HCT116 (cell line): Measurements from ENCODE around the gene HCAR1. TPM values are rescaled to one million over a fixed set of nuclear protein-coding genes. Genes with fewer than 3 reads are reported as not detected.
A peak's percentile ranks its signal among the peaks of the same experiment; 100 is the strongest.

Experiments used
- ATAC-seq: fragments of 200-7000 bp; cut with Tn5 transposase; 2 replicates; pipeline ENCODE4 v1.9.1; 2020; ENCODE audit warnings: mild to moderate bottlenecking, moderate library complexity
- BruUV-seq: library from RNA; stranded (reverse); fragments of 400-500 nt; replicated peaks from 2 replicates; lab custom pipeline; 2021; lab: Mats Ljungman, UMichigan
- CTCF ChIA-PET: fragments of 300-600 bp; sonication (Branson Sonifier 250); formaldehyde crosslinking; loops from one replicate; lab custom pipeline; 2021; ENCODE audit warnings: antibody characterized with exemption; lab: Charles Lee
- POLR2A ChIA-PET: fragments of 300-600, 350-600 bp; sonication (Branson Sonifier 250); formaldehyde crosslinking; loops from one replicate; lab custom pipeline; 2021; ENCODE audit warnings: antibody characterized with exemption; lab: Charles Lee
- RAD21 ChIA-PET, 2 experiments: fragments of 300-600 bp; sonication (Branson Sonifier 250); formaldehyde crosslinking; loops; one replicate each; lab custom pipeline; 2023; ENCODE audit warnings: low total read pairs in 2 of 2; ENCODE audit not compliant: uncharacterized antibody in 2 of 2, unreplicated experiment in 2 of 2, low non-redundant PET in 1 of 2; lab: Charles Lee
- DNase-seq: peaks from one replicate; pipeline ENCODE4 v3.0.0-alpha.2; 2010; ENCODE audit warnings: low read depth, low spot score
- H2AFZ ChIP-seq: fragments of 200-600 bp; shearing (Covaris generic), sonication (generic); 2 replicates; pipeline ENCODE4 v1.6.1; 2017; ENCODE audit warnings: low read depth, mixed run types, mixed read lengths, antibody characterized with exemption, low read length; ENCODE audit not compliant: poor library complexity, severe bottlenecking
- H3K27ac ChIP-seq: 2 replicates; pipeline ENCODE4 v1.5.1; 2012; ENCODE audit warnings: low read depth, low read length
- H3K27me3 ChIP-seq: fragments of 200-600 bp; sonication (generic); 2 replicates; pipeline ENCODE4 v1.6.1; 2016; ENCODE audit warnings: mixed run types, low read length, mixed read lengths; ENCODE audit not compliant: insufficient read depth
- H3K36me3 ChIP-seq, 2 experiments: fragments of 200-500 bp in 1 of 2; fragments of 200-600 bp in 1 of 2; sonication (Bioruptor generic) in 1 of 2; sonication (generic) in 1 of 2; 2 replicates each; pipeline versions ENCODE4 v1.5.1 to v1.6.1; 2014 to 2016; ENCODE audit warnings: low read length in 2 of 2, inconsistent platforms in 1 of 2, mixed read lengths in 1 of 2, mixed run types in 1 of 2; ENCODE audit not compliant: insufficient read depth in 2 of 2, control insufficient read depth in 1 of 2
- H3K4me1 ChIP-seq, 2 experiments: fragments of 200-600 bp in 1 of 2; sonication (generic) in 1 of 2; 2 replicates each; pipeline versions ENCODE4 v1.5.1 to v1.6.1; 2012 to 2017; ENCODE audit warnings: low read length in 2 of 2, inconsistent platforms in 1 of 2, mild to moderate bottlenecking in 1 of 2, mixed read lengths in 1 of 2, mixed run types in 1 of 2, moderate library complexity in 1 of 2; ENCODE audit not compliant: insufficient read depth in 2 of 2, control insufficient read depth in 1 of 2
- H3K4me2 ChIP-seq: fragments of 200-600 bp; sonication (generic); 2 replicates; pipeline ENCODE4 v1.6.1; 2017; ENCODE audit warnings: mixed run types, low read length, mixed read lengths
- H3K4me3 ChIP-seq, 2 experiments: fragments of 200-600 bp in 1 of 2; sonication (generic) in 1 of 2; replicated peaks in 1 of 2; 2 replicates each; pipeline ENCODE4 v1.5.1; 2011 to 2016; ENCODE audit warnings: low read length in 2 of 2, control low read depth in 1 of 2, low read depth in 1 of 2, mild to moderate bottlenecking in 1 of 2, mixed read lengths in 1 of 2, mixed run types in 1 of 2
- H3K79me2 ChIP-seq: fragments of 200-600 bp; sonication (generic); 2 replicates; pipeline ENCODE4 v1.6.1; 2017; ENCODE audit warnings: mild to moderate bottlenecking, mixed run types, low read length, moderate library complexity, mixed read lengths; ENCODE audit not compliant: insufficient read depth
- H3K9ac ChIP-seq: fragments of 200-600 bp; sonication (generic); 2 replicates; pipeline ENCODE4 v1.6.1; 2016; ENCODE audit warnings: low read length, mixed read lengths
- H3K9me2 ChIP-seq: fragments of 200-600 bp; sonication (generic), shearing (Covaris generic); 2 replicates; pipeline ENCODE4 v1.6.1; 2017; ENCODE audit warnings: mixed run types, mild to moderate bottlenecking, moderate library complexity; ENCODE audit not compliant: insufficient read depth
- H3K9me3 ChIP-seq, 2 experiments: fragments of 200-500 bp in 1 of 2; fragments of 200-600 bp in 1 of 2; sonication (Bioruptor generic) in 1 of 2; sonication (generic) in 1 of 2; 2 replicates each; pipeline ENCODE4 v1.6.1; 2014 to 2017; ENCODE audit warnings: low read length in 2 of 2, mixed read lengths in 2 of 2, inconsistent platforms in 1 of 2, low read depth in 1 of 2, mild to moderate bottlenecking in 1 of 2, mixed run types in 1 of 2, moderate library complexity in 1 of 2; ENCODE audit not compliant: control insufficient read depth in 1 of 2, insufficient read depth in 1 of 2
- H4K20me1 ChIP-seq: fragments of 200-600 bp; sonication (generic), shearing (Covaris generic); 2 replicates; pipeline ENCODE4 v1.6.1; 2017; ENCODE audit warnings: mixed run types, mild to moderate bottlenecking, moderate library complexity; ENCODE audit not compliant: insufficient read depth
- ATF3 ChIP-seq: IDR thresholded peaks from 2 replicates; pipeline ENCODE4 v1.6.1; 2012
- CBX3 ChIP-seq: IDR thresholded peaks from 2 replicates; pipeline ENCODE4 v1.6.1; 2012; ENCODE audit warnings: low read depth
- CEBPB ChIP-seq: IDR thresholded peaks from 2 replicates; pipeline ENCODE4 v1.6.1; 2012; ENCODE audit warnings: low read depth
- CTCF ChIP-seq, 3 experiments: fragments of 200-600 bp in 1 of 3; sonication (generic) in 1 of 3; IDR thresholded peaks in 2 of 3; conservative IDR thresholded peaks in 1 of 3; 2 replicates each; pipeline ENCODE4 v1.5.1; 2012 to 2017; ENCODE audit warnings: low read depth in 2 of 3, low read length in 2 of 3, antibody characterized with exemption in 1 of 3, borderline replicate concordance in 1 of 3, control low read depth in 1 of 3, mild to moderate bottlenecking in 1 of 3, mixed read lengths in 1 of 3, mixed run types in 1 of 3, moderate library complexity in 1 of 3; ENCODE audit not compliant: insufficient read depth in 1 of 3
- ELF1 ChIP-seq: IDR thresholded peaks from 2 replicates; pipeline ENCODE4 v1.6.1; 2012; ENCODE audit warnings: low read depth, borderline replicate concordance
- FOSL1 ChIP-seq: IDR thresholded peaks from 2 replicates; pipeline ENCODE4 v1.6.1; 2012; ENCODE audit warnings: low read depth
- JUND ChIP-seq: IDR thresholded peaks from 2 replicates; pipeline ENCODE4 v1.6.1; 2012
- MAX ChIP-seq: IDR thresholded peaks from 2 replicates; pipeline ENCODE4 v1.6.1; 2012
- POLR2A ChIP-seq: IDR thresholded peaks from 2 replicates; pipeline ENCODE4 v1.7.0; 2011; ENCODE audit warnings: borderline replicate concordance; ENCODE audit not compliant: insufficient read depth, insufficient read length; ENCODE audit errors: extremely low read depth
- SP1 ChIP-seq: IDR thresholded peaks from 2 replicates; pipeline ENCODE4 v1.6.1; 2012; ENCODE audit warnings: low read depth
- SRF ChIP-seq: IDR thresholded peaks from 2 replicates; pipeline ENCODE4 v1.6.1; 2012; ENCODE audit warnings: low read depth
- YY1 ChIP-seq: IDR thresholded peaks from 2 replicates; pipeline ENCODE4 v1.6.1; 2011; ENCODE audit warnings: low read length, low read depth, moderate library complexity, mild to moderate bottlenecking; ENCODE audit not compliant: insufficient replicate concordance; ENCODE audit errors: extremely low read depth
- ZNF274 ChIP-seq: fragments of 200-500 bp; sonication (Bioruptor generic); IDR thresholded peaks from 2 replicates; pipeline ENCODE4 v1.6.1; 2014; ENCODE audit warnings: mild to moderate bottlenecking, low read depth, low read length, inconsistent platforms
- intact Hi-C: fragments of 100-400 bp; cut with micrococcal nuclease; formaldehyde crosslinking; loops from 2 replicates; pipeline ENCODE4 v1.10.0; 2022
- total RNA-seq: library from RNA; stranded (reverse); gene quantifications from one replicate; pipeline ENCODE4 v1.2.1, GENCODE V29; 2021; ENCODE audit not compliant: unreplicated experiment

The HCAR1 gene
- total RNA-seq, 1 experiment from 2014 or later = not detected

- ATAC-seq (peak; percentile 88), DNase-seq (peak; percentile 22)
- Histone ChIP-seq H3K36me3 (no peaks in the 10 kb centered on the region), H3K9me3 (no peaks in the 10 kb centered on the region), H3K4me2 (peak overlapping the region; percentile 80), H3K4me1 (peaks cover 15 to 23% of the 10 kb centered on the region in 2 experiments; a peak in 3 of 4 replicates), H4K20me1 (no peaks in the 10 kb centered on the region), H3K79me2 (no peaks in the 10 kb centered on the region), H3K27ac (peak overlapping the region; percentile 65), H3K9me2 (no peaks in the 10 kb centered on the region), H3K9ac (peak overlapping the region; percentile 44), H2AFZ (peak overlapping the region; percentile 94), H3K27me3 (no peaks in the 10 kb centered on the region), H3K4me3 (peak overlapping the region in 1 of 2 experiments; percentile 44; a peak in 2 of 4 replicates)
- intact Hi-C loops = no loop called here
- CTCF ChIA-PET = no interaction called here
- no TSS peak for BruUV-seq
- TF ChIP-seq SP1 (peak; percentile 61), POLR2A (no peak), JUND (peak; percentile 74), CBX3 (peak; percentile 43; the same call in 1 of the 2 replicates), MAX (no peak), SRF (0 out of 2 replicates have a peak, but pooled peaks have one; percentile 27), FOSL1 (peak; percentile 79)
- RAD21 ChIA-PET = no interaction called here
- POLR2A ChIA-PET = interaction anchor here (0.7 kb wide), 1 partner anchor 199 kb away, joined by 3 read pairs; the partner anchor contains the start of genes KNTC1 and RSRC2
Measured at GRCh38 chr12:122726080-122726558, 4.5 kb downstream of the HCAR1 start.

- CTCF ChIA-PET = no interaction called here
- H3K36me3 ChIP-seq = no peaks in the 10 kb centered on the region
- no peaks in the 10 kb centered on the region for H3K27me3 ChIP-seq
- peak overlapping the region; percentile 44 for H3K9ac ChIP-seq
- intact Hi-C loops = no loop called here
- TF ChIP-seq CTCF (IDR thresholded peaks at IDR 0.05 in 2 of 3, conservative IDR thresholded peaks at IDR 0.05 in 1 of 3; ENCODE audit: borderline replicate concordance in 1 of 3, insufficient read depth in 1 of 3, low read depth in 2 of 3, low read length in 2 of 3) = no peak
- no peak for TF ChIP-seq ATF3
- TF ChIP-seq YY1 = no peak
- no peak for TF ChIP-seq ZNF274
- TF ChIP-seq ELF1 = no peak
- no peak for TF ChIP-seq SP1
- TF ChIP-seq MAX = no peak
- no peak for TF ChIP-seq CEBPB
- BruUV-seq = no TSS peak
- DNase-seq (no peak), ATAC-seq (no peak; the same call in 1 of the 2 replicates)
- peak overlapping the region; percentile 80 for H3K4me2 ChIP-seq
- peak overlapping the region; percentile 94 for H2AFZ ChIP-seq
- no peaks in the 10 kb centered on the region for H3K9me2 ChIP-seq
- no peaks in the 10 kb centered on the region for H3K9me3 ChIP-seq
- no peaks in the 10 kb centered on the region for H4K20me1 ChIP-seq
- no peaks in the 10 kb centered on the region for H3K79me2 ChIP-seq
- POLR2A ChIA-PET = interaction anchor here (0.7 kb wide), 1 partner anchor 199 kb away, joined by 3 read pairs; the partner anchor contains the start of genes KNTC1 and RSRC2
- peak overlapping the region in 1 of 2 experiments; percentile 44; a peak in 2 of 4 replicates for H3K4me3 ChIP-seq
- H3K27ac ChIP-seq = peak overlapping the region; percentile 65
- peaks cover 19 to 29% of the 10 kb centered on the region in 2 experiments for H3K4me1 ChIP-seq
- RAD21 ChIA-PET = no interaction called here
Measured at GRCh38 chr12:122725452-122726079, 5.1 kb downstream of the HCAR1 start.
